Adrenal gland (tissue), 12 donors: Measurements from ENCODE around the gene RAB1B. TPM values are rescaled to one million over a fixed set of nuclear protein-coding genes. Genes with fewer than 3 reads are reported as not detected.

ENCODE experiments used
- DNase-seq, 7 donors: peaks; one replicate each; pipeline ENCODE4 v3.0.0-alpha.2; 2019 to 2020
- H3K27ac ChIP-seq, 5 donors: fragments of 200-600 bp; sonication (generic) in 4 of 5; 1 replicate in 3 of 5; 2 replicates in 2 of 5; pipeline versions ENCODE4 v1.5.1 to v1.8.0; 2016 to 2020; ENCODE audit warnings: mild to moderate bottlenecking in 1 of 5
- H3K27me3 ChIP-seq: fragments of 200-600 bp; 2 replicates; pipeline ENCODE4 v1.8.0; 2021
- H3K36me3 ChIP-seq, 2 donors: fragments of 200-600 bp; replicated peaks in 1 of 2; 1 replicate in 1 of 2; 2 replicates in 1 of 2; pipeline versions ENCODE4 v1.5.1 to v1.8.0; 2018 to 2022
- H3K4me1 ChIP-seq, 2 donors: fragments of 200-600 bp; replicated peaks in 1 of 2; 1 replicate in 1 of 2; 2 replicates in 1 of 2; pipeline versions ENCODE4 v1.5.1 to v1.8.0; 2018 to 2021
- H3K4me3 ChIP-seq, 4 donors: fragments of 200-600 bp; sonication (generic) in 3 of 4; one replicate each; pipeline ENCODE4 v1.5.1; 2016 to 2018
- H3K9me3 ChIP-seq, 3 donors: fragments of 200-600 bp; sonication (generic) in 1 of 3; replicated peaks in 1 of 3; 1 replicate in 2 of 3; 2 replicates in 1 of 3; pipeline versions ENCODE4 v1.5.1 to v1.8.0; 2016 to 2021
- CTCF ChIP-seq, 6 experiments: fragments of 450-650 bp in 4 of 6; fragments of 200-600 bp in 2 of 6; sonication (generic) in 1 of 6; IDR thresholded peaks; 1 replicate in 5 of 6; 2 replicates in 1 of 6; pipeline versions ENCODE4 v1.5.1 to v1.8.0; 2016 to 2021; ENCODE audit warnings: antibody characterized with exemption in 6 of 6, mild to moderate bottlenecking in 2 of 6, moderate library complexity in 1 of 6
- POLR2A ChIP-seq, 2 donors: fragments of 450-650 bp; IDR thresholded peaks; one replicate each; pipeline ENCODE4 v1.6.1; 2017; ENCODE audit warnings: antibody characterized with exemption in 2 of 2, mild to moderate bottlenecking in 2 of 2, moderate library complexity in 1 of 2
- WGBS, 4 donors: extraction: QIAGEN DNeasy Blood & Tissue Kit in 2 of 4; methylation state at CpG; one replicate each; pipeline versions ENCODE4 v1.1.5 to v1.1.7; 2013 to 2017; 5-methylcytosine and 5-hydroxymethylcytosine counted together
- intact Hi-C, 2 donors: fragments of 100-400 bp; cut with DNase I; formaldehyde crosslinking; loops; one replicate each; pipeline versions ENCODE4 v1.14.1 to v1.15.0; 2022 to 2023
- polyA plus RNA-seq, 3 donors: library from polyadenylated mRNA; stranded (reverse); fragments of 200-250 nt in 2 of 3; fragments of 350-450 nt in 1 of 3; fragmentation: Illumina TruSeq in 1 of 3; extraction: RNeasy Lipid Tissue Mini Kit (QIAGEN cat#74804) in 1 of 3; gene quantifications; one replicate each; pipeline ENCODE4 v1.2.3, GENCODE V29; 2013 to 2014
- total RNA-seq, 9 donors: library from RNA; depleted of rRNA in 4 of 9; stranded (reverse); fragments of >200 nt in 4 of 9; fragments of 120-200 nt in 1 of 9; fragmentation: NEBNext Ultra II Directional in 1 of 9; extraction: Animal tissue kit (Norgen Biotek cat#: 25700) in 1 of 9; gene quantifications; one replicate each; pipeline versions ENCODE4 v1.1.0 to v1.2.4, GENCODE V29; 2013 to 2023
- donor health status: healthy with polysubstance abuse.
- donor health status: Bipolar disorder and iron deficiency.
- donor health status: DM: yes; HTN: yes; CAD: no.
- donor health status: DM: no; HTN: no; CAD: no.
- donor health status: DM: no; HTN: no; CAD: no.
- donor health status: DM: yes; HTN: yes; CAD: no.

Gene RAB1B
- total and polyA plus RNA-seq, 12 donors: 109 to 190 (median 162) TPM

GRCh38 chr11:66312549-66313320 lies 44.3 kb downstream of the RAB1B start:
- Histone ChIP-seq H3K36me3 (no peaks in the 10 kb centered on the region), H3K27me3 (no peaks in the 10 kb centered on the region), H3K4me3 (peak overlapping the region in 3 of 4 donors; percentile 36 to 57 (median 48)), H3K27ac (peak overlapping the region; percentile 67 to 91 (median 81)), H3K9me3 (no peaks in the 10 kb centered on the region), H3K4me1 (peaks cover 6 to 9% of the 10 kb centered on the region in 2 donors)
- intact Hi-C loops: no loop called here
- peak; percentile 99 to 100 (median 99) for DNase-seq
- TF ChIP-seq POLR2A (IDR thresholded peaks at IDR 0.05) (peak in 1 of 2 donors; percentile 48), CTCF (IDR thresholded peaks at IDR 0.05) (peak in 1 of 6 experiments; percentile 5)
- 2 to 16% (median 3%) methylated on average over 9 to 52 of the region's 52 CpGs for WGBS, 4 donors

- WGBS, 4 donors: 37 to 91% (median 44%) methylated on average over 5 to 38 of the region's 38 CpGs
- TF ChIP-seq CTCF (IDR thresholded peaks at IDR 0.05): no peak
- no peak for TF ChIP-seq POLR2A (IDR thresholded peaks at IDR 0.05)
- Histone ChIP-seq H3K9me3 (no peaks in the 10 kb centered on the region), H3K36me3 (no peaks in the 10 kb centered on the region), H3K4me1 (peaks cover 6 to 16% of the 10 kb centered on the region in 2 donors), H3K4me3 (peak overlapping the region in 1 of 4 donors; percentile 35), H3K27me3 (no peaks in the 10 kb centered on the region), H3K27ac (peak overlapping the region in 4 of 5 donors; percentile 30 to 91 (median 78))
- no peak for DNase-seq
- intact Hi-C loops: no loop called here
Observed at GRCh38 chr11:66313321-66314185, 45.1 kb downstream of the RAB1B start.

GRCh38 chr11:66314186-66314501 lies 45.7 kb downstream of the RAB1B start:
- H3K27ac ChIP-seq: peak overlapping the region in 2 of 5 donors; percentile 82 to 91

More at GRCh38 chr11:66314186-66314501, 45.7 kb downstream of the RAB1B start:
- DNase-seq: no peak
- Histone ChIP-seq H3K4me3 (no peak overlapping the region), H3K36me3 (no peaks in the 10 kb centered on the region), H3K9me3 (no peaks in the 10 kb centered on the region), H3K4me1 (peaks cover 6 to 18% of the 10 kb centered on the region in 2 donors), H3K27me3 (no peaks in the 10 kb centered on the region)
- intact Hi-C loops: no loop called here
- no peak for TF ChIP-seq POLR2A (IDR thresholded peaks at IDR 0.05)
- TF ChIP-seq CTCF (IDR thresholded peaks at IDR 0.05): no peak
- WGBS, 4 donors: 69 to 100% (median 81%) methylated on average over 1 of the region's 1 CpG
